ENCODE measurements around the gene FBP2. TPM values are rescaled to one million over a fixed set of nuclear protein-coding genes. Genes with fewer than 3 reads are reported as not detected.

FBP2 gene
- total RNA-seq, 1 experiment from 2014 or later: not detected

GRCh38 chr9:94525396-94526035, 68.1 kb downstream of the FBP2 start:
- DNase-seq (ENCODE audit: low read depth, low spot score) (no peak), ATAC-seq (no peak)
- H3K9me2 ChIP-seq (ENCODE audit: insufficient read depth): no peaks in the 10 kb centered on the region
- no peak overlapping the region for H3K4me2 ChIP-seq (ENCODE audit: low read length)
- no peaks in the 10 kb centered on the region for H3K27me3 ChIP-seq (ENCODE audit: insufficient read depth, low read length)
- TF ChIP-seq ATF3 (IDR thresholded peaks at IDR 0.05) (no peak), EZH2 (IDR thresholded peaks at IDR 0.05) (no peak), ELF1 (IDR thresholded peaks at IDR 0.05; ENCODE audit: borderline replicate concordance, low read depth) (no peak), ZBTB33 (IDR thresholded peaks at IDR 0.05; ENCODE audit: extremely low read depth, insufficient replicate concordance, low read length) (no peak), RAD21 (IDR thresholded peaks at IDR 0.05; ENCODE audit: low read depth) (no peak), CBX3 (IDR thresholded peaks at IDR 0.05; ENCODE audit: low read depth) (no peak), REST (IDR thresholded peaks at IDR 0.05; ENCODE audit: low read depth) (no peak), JUND (IDR thresholded peaks at IDR 0.05) (no peak), ZNF274 (IDR thresholded peaks at IDR 0.05; ENCODE audit: low read depth, low read length) (no peak), SRF (IDR thresholded peaks at IDR 0.05; ENCODE audit: low read depth) (no peak), FOSL1 (IDR thresholded peaks at IDR 0.05; ENCODE audit: low read depth) (no peak)
- TF ChIP-seq, protein P1, sequence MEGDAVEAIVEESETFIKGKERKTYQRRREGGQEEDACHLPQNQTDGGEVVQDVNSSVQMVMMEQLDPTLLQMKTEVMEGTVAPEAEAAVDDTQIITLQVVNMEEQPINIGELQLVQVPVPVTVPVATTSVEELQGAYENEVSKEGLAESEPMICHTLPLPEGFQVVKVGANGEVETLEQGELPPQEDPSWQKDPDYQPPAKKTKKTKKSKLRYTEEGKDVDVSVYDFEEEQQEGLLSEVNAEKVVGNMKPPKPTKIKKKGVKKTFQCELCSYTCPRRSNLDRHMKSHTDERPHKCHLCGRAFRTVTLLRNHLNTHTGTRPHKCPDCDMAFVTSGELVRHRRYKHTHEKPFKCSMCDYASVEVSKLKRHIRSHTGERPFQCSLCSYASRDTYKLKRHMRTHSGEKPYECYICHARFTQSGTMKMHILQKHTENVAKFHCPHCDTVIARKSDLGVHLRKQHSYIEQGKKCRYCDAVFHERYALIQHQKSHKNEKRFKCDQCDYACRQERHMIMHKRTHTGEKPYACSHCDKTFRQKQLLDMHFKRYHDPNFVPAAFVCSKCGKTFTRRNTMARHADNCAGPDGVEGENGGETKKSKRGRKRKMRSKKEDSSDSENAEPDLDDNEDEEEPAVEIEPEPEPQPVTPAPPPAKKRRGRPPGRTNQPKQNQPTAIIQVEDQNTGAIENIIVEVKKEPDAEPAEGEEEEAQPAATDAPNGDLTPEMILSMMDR (IDR thresholded peaks at IDR 0.05 in 2 of 3, conservative IDR thresholded peaks at IDR 0.05 in 1 of 3; ENCODE audit: borderline replicate concordance in 1 of 3, insufficient read depth in 1 of 3, low read depth in 2 of 3, low read length in 2 of 3): no peak
- TF ChIP-seq, protein P2, sequence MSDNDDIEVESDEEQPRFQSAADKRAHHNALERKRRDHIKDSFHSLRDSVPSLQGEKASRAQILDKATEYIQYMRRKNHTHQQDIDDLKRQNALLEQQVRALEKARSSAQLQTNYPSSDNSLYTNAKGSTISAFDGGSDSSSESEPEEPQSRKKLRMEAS (IDR thresholded peaks at IDR 0.05): no peak
- no peaks in the 10 kb centered on the region for H3K9me3 ChIP-seq (ENCODE audit: control insufficient read depth in 1 of 2, insufficient read depth in 1 of 2, low read depth in 1 of 2, low read length in 2 of 2)
- H3K9ac ChIP-seq (ENCODE audit: low read length): no peak overlapping the region
- no peak overlapping the region for H2AFZ ChIP-seq (ENCODE audit: low read depth, low read length, poor library complexity, severe bottlenecking)
- no peaks in the 10 kb centered on the region for H3K79me2 ChIP-seq (ENCODE audit: insufficient read depth, low read length)
- no peaks in the 10 kb centered on the region for H3K36me3 ChIP-seq (ENCODE audit: control insufficient read depth in 1 of 2, insufficient read depth in 2 of 2, low read length in 2 of 2)
- H3K4me3 ChIP-seq (replicated peaks in 1 of 2; ENCODE audit: low read depth in 1 of 2, low read length in 2 of 2): no peak overlapping the region
- intact Hi-C loops (cut with micrococcal nuclease): no loop called here
- BruUV-seq (replicated peaks): no TSS peak
- CTCF ChIA-PET: no interaction called here
- no peak overlapping the region for H3K27ac ChIP-seq (ENCODE audit: low read depth, low read length)
- POLR2A ChIA-PET: no interaction called here
- H4K20me1 ChIP-seq (ENCODE audit: insufficient read depth): no peaks in the 10 kb centered on the region
- RAD21 ChIA-PET (ENCODE audit: low non-redundant PET in 1 of 2, low total read pairs in 2 of 2, uncharacterized antibody in 2 of 2, unreplicated experiment in 2 of 2): no interaction called here
- no peaks in the 10 kb centered on the region for H3K4me1 ChIP-seq (ENCODE audit: control insufficient read depth in 1 of 2, insufficient read depth in 2 of 2, low read length in 2 of 2)
